Right ventricle myocardium inferior (tissue), 1 donor: ENCODE results near the gene TAGLN2. TPM values are rescaled to one million over a fixed set of nuclear protein-coding genes. Genes with fewer than 3 reads are reported as not detected.

ENCODE experiments used
- ATAC-seq: fragments of 200-7000 bp; cut with Tn5 transposase; one replicate; pipeline ENCODE4 v1.9.1; 2020; ENCODE audit warnings: mild to moderate bottlenecking, moderate library complexity
- DNase-seq: peaks from one replicate; pipeline ENCODE4 v3.0.0; 2021; ENCODE audit errors: missing footprints
- intact Hi-C: fragments of 100-400 bp; cut with DNase I; formaldehyde crosslinking; loops from one replicate; pipeline ENCODE4 v1.11.0; 2022
- microRNA-seq: library from miRNA; unstranded; fragments of <30 nt; microRNA quantifications from one replicate; pipeline ENCODE4 v1.2.0, GENCODE V29; 2020
- total RNA-seq: library from RNA; stranded (reverse); fragmentation: NEBNext Ultra II Directional; extraction: Animal tissue kit (Norgen Biotek cat#: 25700); gene quantifications from one replicate; pipeline ENCODE4 v1.2.1, GENCODE V29; 2021
- donor health status: DM: no; HTN: yes; CAD: no; lungs with severe emphysema.

TAGLN2 gene
- total RNA-seq, 1 donor from 2014 or later = 143 TPM

- DNase-seq (no peak), ATAC-seq (no peak)
- intact Hi-C loops = no loop called here
These were observed 56.5 kb downstream of the TAGLN2 start for GRCh38 chr1:159868766-159869165.

Small RNA genes lying within 50 kb of the gene (microRNA-seq; reads per million reads assigned to microRNA genes)
- gene MIR4259 = not detected

Other genes starting within 250 kb of the TAGLN2 start
- gene CRP, start 210.9 kb downstream of the TAGLN2 start, total RNA-seq = not detected
- gene DUSP23, start 144.5 kb downstream of the TAGLN2 start, total RNA-seq = 21.3 TPM
- 0.57 TPM for gene FCRL6, start 123.1 kb downstream of the TAGLN2 start, total RNA-seq
- 1.6 TPM for gene SLAMF8, start 98.6 kb downstream of the TAGLN2 start, total RNA-seq
- not detected for gene VSIG8, start 62.9 kb downstream of the TAGLN2 start, total RNA-seq
- 1.0 TPM for gene CFAP45, start 25.3 kb downstream of the TAGLN2 start, total RNA-seq
- gene IGSF9, start 20.1 kb upstream of the TAGLN2 start, total RNA-seq = 0.30 TPM
- not detected for gene SLAMF9, start 28.7 kb upstream of the TAGLN2 start, total RNA-seq
- 2.4 TPM for gene PIGM, start 106.5 kb upstream of the TAGLN2 start, total RNA-seq
- not detected for gene KCNJ10, start 144.7 kb upstream of the TAGLN2 start, total RNA-seq
- not detected for gene KCNJ9, start 156.0 kb upstream of the TAGLN2 start, total RNA-seq
- 21.9 TPM for gene IGSF8, start 173.1 kb upstream of the TAGLN2 start, total RNA-seq
- gene ATP1A2, start 190.3 kb upstream of the TAGLN2 start, total RNA-seq = 209 TPM
- not detected for gene ATP1A4, start 226.1 kb upstream of the TAGLN2 start, total RNA-seq